GM21360 (cell line): Measurements from ENCODE around the gene USF2.

Experiments used
- ATAC-seq: cut with Tn5 transposase; IDR thresholded peaks from one replicate; pipeline ENCODE4 v1.9.1; 2021; ENCODE audit warnings: mild to moderate bottlenecking, moderate library complexity; ENCODE audit not compliant: unreplicated experiment

Gene USF2

GRCh38 chr19:35241417-35241816 lies 27.3 kb upstream of the USF2 start:
- no peak for ATAC-seq

- no peak for ATAC-seq
Measured at GRCh38 chr19:35246466-35247092, 22.2 kb upstream of the USF2 start.

GRCh38 chr19:35247526-35248309 lies 21.0 kb upstream of the USF2 start:
- ATAC-seq, result peak; percentile 36

DNA sequence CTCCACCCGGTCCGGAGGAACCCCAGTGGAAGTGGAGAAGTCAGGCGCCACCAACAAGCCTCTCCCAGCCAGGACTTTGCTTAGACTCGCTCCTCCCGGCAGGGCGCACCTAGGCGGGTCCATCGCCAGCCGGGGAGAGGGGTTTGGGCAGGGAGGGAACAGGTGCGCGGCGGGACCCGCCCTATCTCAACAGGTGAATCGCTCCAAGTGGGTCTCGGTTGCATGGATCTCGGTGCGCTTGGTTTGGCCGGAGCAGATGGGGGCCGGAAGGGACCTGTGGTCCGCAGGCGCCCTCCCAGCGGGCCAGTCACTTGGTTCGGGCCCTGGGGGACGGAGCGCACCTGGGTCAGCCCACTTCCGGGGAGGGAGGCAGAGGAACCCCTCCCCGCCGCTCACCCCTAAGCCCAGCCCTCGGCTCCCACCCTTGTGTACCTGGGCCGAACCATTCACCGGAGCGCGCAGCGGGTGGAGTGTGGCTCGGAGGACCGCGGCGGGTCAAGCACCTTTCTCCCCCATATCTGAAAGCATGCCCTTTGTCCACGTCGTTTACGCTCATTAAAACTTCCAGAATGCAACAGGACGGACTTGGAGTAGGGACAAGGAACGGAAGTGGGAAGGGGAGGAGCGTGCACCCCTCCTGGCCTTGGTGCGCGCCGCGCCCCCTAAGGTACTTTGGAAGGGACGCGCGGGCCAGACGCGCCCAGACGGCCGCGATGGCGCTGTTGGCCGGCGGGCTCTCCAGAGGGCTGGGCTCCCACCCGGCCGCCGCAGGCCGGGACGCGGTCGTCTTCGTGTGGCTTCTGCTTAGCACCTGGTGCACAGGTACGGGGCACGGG lies 20.2 kb upstream of the USF2 start, which contains the start of gene LSR:
Gene LSR (plus strand): TSS at position 693 of the 836 bp plus-strand sequence. CDS start 21 bp downstream, at position 714.
- peak; percentile 72 for ATAC-seq

GRCh38 chr19:35249146-35249847 lies 19.5 kb upstream of the USF2 start:
- ATAC-seq, result peak; percentile 11

DNA sequence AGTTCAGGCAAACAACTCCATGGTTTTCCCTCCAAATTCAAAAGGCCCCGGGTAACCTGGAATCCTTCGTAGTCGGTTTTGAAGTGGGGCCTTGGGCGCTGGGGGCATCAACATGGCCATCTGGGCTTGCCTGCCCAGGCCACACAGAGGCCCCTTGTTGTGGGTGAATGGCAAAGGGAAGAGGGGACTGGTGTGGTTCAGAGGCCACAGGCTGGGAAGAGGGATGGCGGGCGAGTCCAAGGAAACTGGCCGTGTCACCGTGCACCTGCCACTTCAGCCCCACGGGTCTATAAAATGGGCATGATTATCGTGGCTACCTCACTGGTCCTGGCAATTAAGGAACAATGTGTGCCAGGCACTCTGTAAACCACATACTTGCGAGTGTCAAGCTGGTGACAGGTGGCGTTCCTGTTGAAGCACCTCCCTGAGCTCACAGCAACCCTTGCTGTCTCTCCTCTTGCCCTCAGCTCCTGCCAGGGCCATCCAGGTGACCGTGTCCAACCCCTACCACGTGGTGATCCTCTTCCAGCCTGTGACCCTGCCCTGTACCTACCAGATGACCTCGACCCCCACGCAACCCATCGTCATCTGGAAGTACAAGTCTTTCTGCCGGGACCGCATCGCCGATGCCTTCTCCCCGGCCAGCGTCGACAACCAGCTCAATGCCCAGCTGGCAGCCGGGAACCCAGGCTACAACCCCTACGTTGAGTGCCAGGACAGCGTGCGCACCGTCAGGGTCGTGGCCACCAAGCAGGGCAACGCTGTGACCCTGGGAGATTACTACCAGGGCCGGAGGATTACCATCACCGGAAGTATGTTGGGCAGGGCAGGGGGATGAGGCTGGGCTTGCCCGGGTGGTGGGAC lies 18.7 kb upstream of the USF2 start:
- ATAC-seq, result no peak

- ATAC-seq, result no peak
Measured at GRCh38 chr19:35251456-35251855, 17.3 kb upstream of the USF2 start.

DNA sequence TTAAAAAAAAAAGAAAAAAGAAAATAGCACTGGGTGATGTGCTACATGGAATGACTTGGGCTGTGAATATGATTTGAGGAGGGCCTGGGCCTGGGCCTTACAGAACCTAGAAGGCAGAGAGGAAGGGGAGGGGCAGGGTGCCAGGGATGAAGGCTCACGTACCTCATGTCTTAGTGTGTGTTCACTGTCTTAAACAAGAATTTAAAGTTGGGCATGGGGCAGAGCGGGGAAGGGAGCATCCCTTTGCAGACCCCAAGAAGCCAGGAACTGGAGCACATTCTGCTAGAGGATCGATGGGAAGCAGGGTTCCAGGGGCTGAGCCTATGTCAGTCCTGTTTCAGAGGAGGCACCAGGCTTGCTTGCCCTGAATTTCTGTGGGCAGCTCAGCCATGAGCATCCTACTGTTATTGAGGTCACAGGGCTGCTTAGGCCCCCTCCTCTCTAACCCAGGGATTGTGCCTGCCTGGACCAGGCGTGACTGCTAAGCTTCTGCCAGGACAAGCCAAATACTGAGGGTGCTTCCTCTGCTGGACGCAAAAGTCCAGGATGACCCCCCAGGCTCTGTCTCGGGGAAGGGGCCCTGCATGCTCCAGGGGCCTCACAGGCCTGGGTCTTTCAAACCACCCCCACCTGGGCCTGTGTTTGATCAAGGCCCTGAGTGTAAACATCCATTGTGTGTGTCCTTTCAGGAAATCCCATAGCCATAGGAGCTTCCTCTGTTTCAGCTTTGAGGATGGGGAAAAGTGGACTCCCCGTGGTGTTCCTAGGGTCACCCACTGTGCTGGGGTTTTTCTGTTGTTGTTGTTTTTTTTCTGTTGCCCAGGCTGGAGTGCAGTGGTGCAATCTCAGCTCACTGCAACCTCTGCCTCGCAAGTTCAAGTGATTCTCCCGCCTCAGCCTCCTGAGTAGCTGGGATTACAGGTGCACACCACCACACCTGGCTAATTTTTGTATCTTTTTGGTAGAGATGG lies 15.2 kb upstream of the USF2 start:
- ATAC-seq, result no peak

DNA sequence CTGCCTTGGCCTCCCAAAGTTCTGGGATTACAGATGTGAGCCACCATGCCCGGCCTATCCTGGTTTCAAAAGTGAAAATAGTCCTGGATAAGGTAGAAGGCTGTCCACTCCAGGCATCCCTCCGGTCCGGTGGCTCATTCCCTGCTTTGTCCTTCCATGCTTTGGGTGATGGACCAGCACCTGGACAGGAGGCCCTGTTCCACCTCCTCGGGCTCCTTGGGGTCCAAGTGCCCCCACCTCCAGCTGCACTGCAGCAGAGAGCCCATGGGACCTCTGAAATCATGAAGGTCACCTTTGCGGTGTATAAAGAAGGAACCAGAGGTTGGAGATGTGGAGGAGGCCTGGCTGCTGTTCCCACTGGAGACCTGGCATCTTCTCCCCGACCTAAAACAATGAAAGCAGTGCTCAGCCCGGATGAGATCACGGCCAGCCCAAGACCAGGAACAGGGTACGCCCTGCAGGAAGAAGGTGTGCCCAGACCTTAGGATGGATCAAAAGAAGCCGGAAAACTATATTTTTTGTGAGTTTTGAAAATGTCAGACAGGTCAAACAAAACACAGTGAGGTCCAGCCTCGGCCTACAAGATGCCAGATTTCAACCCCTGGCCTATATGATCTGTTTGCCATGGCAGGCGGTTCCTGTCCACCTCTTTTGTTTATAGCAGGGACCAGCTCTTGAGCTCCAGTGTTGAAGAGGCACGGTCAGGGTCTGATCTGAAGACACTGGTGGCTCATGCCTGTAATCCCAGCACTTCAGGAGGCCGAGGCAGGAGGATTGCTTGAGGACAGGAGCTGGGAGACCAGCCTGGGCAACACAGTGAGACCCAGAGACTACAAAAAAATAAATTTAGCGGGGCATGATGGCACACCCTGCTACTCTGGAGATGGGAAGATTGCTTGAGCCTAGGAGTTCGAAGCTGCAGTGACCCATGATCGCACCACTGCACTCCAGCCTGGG lies 14.1 kb upstream of the USF2 start:
- ATAC-seq, result no peak

GRCh38 chr19:35256566-35256965 lies 12.2 kb upstream of the USF2 start:
- ATAC-seq, result no peak

DNA sequence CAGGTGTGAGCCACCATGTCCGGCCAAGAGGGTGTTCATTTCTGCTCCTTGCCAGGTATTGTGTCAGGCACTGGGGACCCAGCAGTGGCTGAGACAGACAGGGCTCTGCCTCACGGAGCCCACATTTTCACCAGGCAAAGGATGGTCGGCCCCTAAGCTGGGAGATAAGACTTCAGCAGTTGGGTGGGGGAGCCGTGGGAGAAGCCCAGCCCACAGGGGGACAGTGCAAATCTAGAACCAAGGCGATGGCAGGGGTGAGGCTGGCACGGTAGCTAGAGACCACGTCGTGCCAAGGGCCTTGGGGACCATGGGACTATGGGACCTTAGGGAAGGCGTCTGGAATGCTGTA lies 11.7 kb upstream of the USF2 start:
- ATAC-seq, result no peak

- ATAC-seq, result no peak
Measured at GRCh38 chr19:35260694-35261304, 8.0 kb upstream of the USF2 start.

DNA sequence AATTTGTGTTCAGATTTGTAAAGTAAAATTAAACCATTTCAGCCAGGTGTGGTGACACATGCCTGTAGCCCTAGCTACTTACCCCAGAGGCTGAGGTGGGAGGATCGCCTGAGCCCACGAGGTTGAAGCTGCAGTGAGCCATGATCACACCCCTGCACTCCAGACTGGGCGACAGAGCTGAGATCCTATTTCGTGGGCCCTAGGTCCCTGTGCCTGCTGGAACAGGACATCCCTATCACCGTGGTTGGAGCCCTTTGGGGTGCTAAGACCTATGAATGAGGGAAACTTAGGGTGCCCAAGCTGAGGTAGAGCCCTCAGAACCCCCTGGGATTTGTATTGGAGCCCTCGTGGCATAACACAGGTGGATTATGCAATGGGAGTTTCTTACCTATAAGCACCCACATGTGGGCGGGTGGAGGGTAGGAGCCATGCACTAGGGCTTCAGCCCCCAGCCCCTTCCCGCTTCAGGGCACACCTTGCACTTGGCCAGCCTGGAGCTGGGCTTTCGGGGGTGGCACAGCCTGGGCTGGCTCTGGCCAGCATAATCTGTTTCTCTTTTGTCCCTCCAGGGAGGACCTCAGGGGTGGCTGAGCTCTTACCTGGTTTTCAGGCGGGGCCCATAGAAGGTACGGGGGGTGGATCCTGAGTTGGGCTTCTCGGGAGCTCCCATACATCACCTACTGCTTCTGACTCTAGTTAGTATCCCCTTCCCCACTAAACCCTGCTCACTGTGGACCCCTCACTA lies 7.2 kb upstream of the USF2 start:
- ATAC-seq, result no peak

DNA sequence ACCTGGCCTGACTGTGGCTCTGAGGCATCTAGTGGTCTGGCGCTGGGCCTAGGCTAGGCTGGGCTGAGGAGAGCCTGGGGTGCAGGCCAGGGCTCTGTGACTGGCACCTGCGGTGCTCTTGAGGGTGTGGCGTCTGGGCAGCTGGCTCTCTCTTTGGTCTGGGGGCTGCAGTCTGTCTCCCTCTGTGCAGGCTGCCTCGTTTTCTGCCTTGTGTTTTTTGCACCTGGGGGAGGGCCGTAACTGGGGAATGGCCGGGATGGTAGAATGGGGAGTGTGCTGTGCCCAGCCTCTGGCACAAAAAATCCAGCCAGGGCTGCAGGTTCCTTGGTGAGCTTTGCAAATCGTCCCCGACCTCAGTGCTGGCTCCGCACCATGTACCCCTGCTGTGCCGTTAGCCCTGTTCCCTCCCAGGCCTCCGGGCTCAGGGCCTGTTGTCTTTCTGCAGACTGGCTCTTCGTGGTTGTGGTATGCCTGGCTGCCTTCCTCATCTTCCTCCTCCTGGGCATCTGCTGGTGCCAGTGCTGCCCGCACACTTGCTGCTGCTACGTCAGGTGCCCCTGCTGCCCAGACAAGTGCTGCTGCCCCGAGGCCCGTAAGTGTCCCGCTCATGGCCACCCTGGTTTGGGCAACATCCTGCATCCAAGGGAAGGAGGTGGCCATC lies 6.5 kb upstream of the USF2 start:
- ATAC-seq, result no peak

GRCh38 chr19:35264268-35265125 lies 4.3 kb upstream of the USF2 start:
- ATAC-seq, result no peak
